CD4-positive, alpha-beta T cell treated with Interleukin-2 at 100 ng/mL for 4 hours (primary cell): Measurements from ENCODE around the gene CCL2.
"Not testable (repeated sequence)": the region's sequence is repeated elsewhere in the genome, so short reads cannot be mapped to it uniquely, and the experiment has no call there.

ENCODE experiments used
- DNase-seq: peaks from one replicate; pipeline ENCODE4 v3.0.0-alpha.2; 2020; ENCODE audit warnings: low spot score

Gene CCL2

GRCh38 chr17:34254651-34255380, at the start of gene CCL2:
TSS of gene CCL2 (plus strand) at chr17:34255285. CDS start at chr17:34255350, 65 bp downstream.
- no peak for DNase-seq

- no peak for DNase-seq
Observed at GRCh38 chr17:34205401-34205800, 49.7 kb upstream of the CCL2 start.

GRCh38 chr17:34206569-34206968, 48.5 kb upstream of the CCL2 start:
- DNase-seq: no peak

GRCh38 chr17:34207572-34207971, 47.5 kb upstream of the CCL2 start:
- no peak for DNase-seq

- DNase-seq: no peak
Observed at GRCh38 chr17:34218748-34219147, 36.3 kb upstream of the CCL2 start.

- DNase-seq: no peak
Observed at GRCh38 chr17:34219405-34219804, 35.7 kb upstream of the CCL2 start.

- DNase-seq: no peak
Observed at GRCh38 chr17:34220045-34220751, 34.9 kb upstream of the CCL2 start.

GRCh38 chr17:34220752-34221395, 34.2 kb upstream of the CCL2 start:
- no peak for DNase-seq

- no peak for DNase-seq
Observed at GRCh38 chr17:34221411-34221810, 33.7 kb upstream of the CCL2 start.

GRCh38 chr17:34222722-34223497, 32.2 kb upstream of the CCL2 start:
- no peak for DNase-seq

- DNase-seq: no peak
Observed at GRCh38 chr17:34225046-34225445, 30.0 kb upstream of the CCL2 start.

GRCh38 chr17:34226011-34226743, 28.9 kb upstream of the CCL2 start:
- DNase-seq: no peak

GRCh38 chr17:34226744-34227034, 28.4 kb upstream of the CCL2 start:
- DNase-seq: no peak

GRCh38 chr17:34227293-34227692, 27.8 kb upstream of the CCL2 start:
- DNase-seq: not testable (repeated sequence)

- no peak for DNase-seq
Observed at GRCh38 chr17:34227707-34228106, 27.4 kb upstream of the CCL2 start.

GRCh38 chr17:34228781-34229180, 26.3 kb upstream of the CCL2 start:
- no peak for DNase-seq

- DNase-seq: no peak
Observed at GRCh38 chr17:34230342-34230741, 24.7 kb upstream of the CCL2 start.

- no peak for DNase-seq
Observed at GRCh38 chr17:34234616-34235015, 20.5 kb upstream of the CCL2 start.

- DNase-seq: no peak
Observed at GRCh38 chr17:34235389-34236028, 19.6 kb upstream of the CCL2 start.

- DNase-seq: no peak
Observed at GRCh38 chr17:34236281-34236892, 18.7 kb upstream of the CCL2 start.

GRCh38 chr17:34237458-34237857, 17.6 kb upstream of the CCL2 start:
- DNase-seq: no peak
